ENCODE results near the gene MBP. TPM values are rescaled to one million over a fixed set of nuclear protein-coding genes. Genes with fewer than 3 reads are reported as not detected.
A peak's percentile ranks its signal among the peaks of the same experiment; 100 is the strongest.

The MBP gene
- total RNA-seq, 1 donor from 2014 or later, result 92.7 TPM

DNA sequence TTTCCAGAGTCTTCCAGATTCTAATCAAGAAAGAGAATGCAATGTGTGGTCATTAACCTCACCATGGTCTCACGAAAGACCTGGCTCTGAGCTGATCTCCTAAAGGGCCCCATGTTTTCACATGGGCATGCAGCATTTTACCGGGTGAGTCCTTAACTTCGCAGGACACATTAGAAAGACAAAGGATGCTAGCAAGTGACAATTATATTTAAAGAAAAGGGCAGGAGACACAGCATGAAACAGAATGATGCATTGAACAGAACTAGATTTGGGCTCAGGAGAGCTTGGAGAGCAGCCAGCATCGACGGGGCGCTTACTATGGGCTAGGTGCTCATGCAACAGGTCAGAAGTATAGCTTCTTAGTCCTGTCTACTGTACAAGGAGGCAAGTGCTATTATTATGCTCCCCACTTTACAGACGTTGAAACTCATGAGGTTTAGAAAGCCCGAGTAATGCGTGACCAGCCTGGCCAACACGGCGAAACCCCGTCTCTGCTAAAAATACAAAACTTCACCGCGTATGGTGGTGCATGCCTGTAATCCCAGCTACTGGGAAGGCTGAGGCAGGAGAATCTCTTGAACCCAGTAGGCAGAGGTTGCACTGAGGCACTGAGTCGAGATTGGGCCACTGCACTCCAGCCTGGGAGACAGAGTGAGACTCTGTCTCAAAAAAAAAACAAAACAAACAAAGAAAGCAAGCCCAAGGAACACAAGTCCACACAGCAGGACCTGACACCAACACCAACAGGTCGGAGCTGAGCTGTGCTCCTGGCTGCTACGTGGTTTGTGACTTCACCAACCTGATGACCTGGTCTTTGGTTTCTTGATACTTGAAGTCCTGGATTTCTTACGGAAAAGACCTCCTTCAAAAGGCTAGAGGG, 16.1 kb downstream of the MBP start:
- Mint-ChIP-seq H3K27ac (peak overlapping the region; percentile 61), H3K4me1 (peaks cover 55% of the 10 kb centered on the region), H3K27me3 (no peaks in the 10 kb centered on the region), H3K9me3 (no peaks in the 10 kb centered on the region), H3K4me3 (no peak overlapping the region), H3K36me3 (ENCODE audit: low read depth) (peaks cover 66% of the 10 kb centered on the region)
- ChIA-PET CTCF (no interaction called here), POLR2A (interaction anchor here (1.2 kb wide), 1 partner anchor 10 kb away, joined by 6 read pairs; no protein-coding TSS in a partner anchor)
- TF ChIP-seq, protein P1, sequence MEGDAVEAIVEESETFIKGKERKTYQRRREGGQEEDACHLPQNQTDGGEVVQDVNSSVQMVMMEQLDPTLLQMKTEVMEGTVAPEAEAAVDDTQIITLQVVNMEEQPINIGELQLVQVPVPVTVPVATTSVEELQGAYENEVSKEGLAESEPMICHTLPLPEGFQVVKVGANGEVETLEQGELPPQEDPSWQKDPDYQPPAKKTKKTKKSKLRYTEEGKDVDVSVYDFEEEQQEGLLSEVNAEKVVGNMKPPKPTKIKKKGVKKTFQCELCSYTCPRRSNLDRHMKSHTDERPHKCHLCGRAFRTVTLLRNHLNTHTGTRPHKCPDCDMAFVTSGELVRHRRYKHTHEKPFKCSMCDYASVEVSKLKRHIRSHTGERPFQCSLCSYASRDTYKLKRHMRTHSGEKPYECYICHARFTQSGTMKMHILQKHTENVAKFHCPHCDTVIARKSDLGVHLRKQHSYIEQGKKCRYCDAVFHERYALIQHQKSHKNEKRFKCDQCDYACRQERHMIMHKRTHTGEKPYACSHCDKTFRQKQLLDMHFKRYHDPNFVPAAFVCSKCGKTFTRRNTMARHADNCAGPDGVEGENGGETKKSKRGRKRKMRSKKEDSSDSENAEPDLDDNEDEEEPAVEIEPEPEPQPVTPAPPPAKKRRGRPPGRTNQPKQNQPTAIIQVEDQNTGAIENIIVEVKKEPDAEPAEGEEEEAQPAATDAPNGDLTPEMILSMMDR (IDR thresholded peaks at IDR 0.05), result no peak
- ATAC-seq (ENCODE audit: low read depth) (no peak), DNase-seq (no peak)
- intact Hi-C loops (cut with micrococcal nuclease), result no loop called here

DNA sequence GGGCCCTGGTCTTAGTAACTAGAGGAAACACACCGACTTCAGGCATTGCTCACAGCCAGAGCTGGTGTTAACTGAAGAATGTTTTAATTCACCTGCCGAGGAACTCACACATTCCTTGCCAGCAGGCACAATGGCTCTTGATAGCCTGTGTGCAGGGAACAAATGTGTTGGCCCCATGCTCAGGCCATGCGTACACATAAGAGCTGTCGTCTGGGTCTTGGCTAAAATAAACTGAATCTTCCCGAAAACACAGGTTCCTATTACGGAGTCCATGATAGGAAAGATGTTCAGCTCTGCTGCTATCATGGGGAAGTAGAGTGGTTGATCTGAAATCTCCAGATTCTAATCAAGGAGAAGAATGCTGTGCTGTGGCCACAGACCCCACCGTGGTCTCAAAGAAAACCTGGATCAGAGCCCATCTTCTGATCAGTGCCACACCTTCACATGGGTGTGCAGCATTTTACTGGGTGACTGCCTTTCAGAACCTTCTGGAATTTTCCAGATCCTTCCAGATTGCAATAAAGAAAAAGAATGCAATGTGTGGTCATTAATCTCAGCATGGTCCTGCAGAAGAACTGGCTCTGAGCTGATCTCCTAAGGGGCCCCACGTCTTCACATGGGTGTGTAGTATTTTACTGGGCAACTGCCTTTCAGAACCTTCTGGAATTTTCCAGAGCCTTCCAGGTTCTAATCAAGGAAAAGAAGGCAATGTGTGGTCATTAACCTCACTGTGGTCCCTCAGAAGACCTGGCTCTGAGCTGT, 17.2 kb downstream of the MBP start:
- ChIA-PET CTCF (interaction anchor here (1.4 kb wide), 1 partner anchor 9 kb away, joined by 4 read pairs; no protein-coding TSS in a partner anchor), POLR2A (interaction anchor here (0.7 to 2.4 kb wide), 3 partner anchors 9 to 50 kb away, joined by 3 to 11 read pairs (median 3); no protein-coding TSS in a partner anchor)
- TF ChIP-seq, protein P1 (IDR thresholded peaks at IDR 0.05), result no peak
- Mint-ChIP-seq H3K4me3 (no peak overlapping the region), H3K36me3 (ENCODE audit: low read depth) (peaks cover 64% of the 10 kb centered on the region), H3K27ac (peak overlapping the region; percentile 66), H3K4me1 (peaks cover 48% of the 10 kb centered on the region), H3K27me3 (no peaks in the 10 kb centered on the region), H3K9me3 (no peaks in the 10 kb centered on the region)
- ATAC-seq (ENCODE audit: low read depth) (no peak), DNase-seq (no peak)
- intact Hi-C loops (cut with micrococcal nuclease), result no loop called here

DNA sequence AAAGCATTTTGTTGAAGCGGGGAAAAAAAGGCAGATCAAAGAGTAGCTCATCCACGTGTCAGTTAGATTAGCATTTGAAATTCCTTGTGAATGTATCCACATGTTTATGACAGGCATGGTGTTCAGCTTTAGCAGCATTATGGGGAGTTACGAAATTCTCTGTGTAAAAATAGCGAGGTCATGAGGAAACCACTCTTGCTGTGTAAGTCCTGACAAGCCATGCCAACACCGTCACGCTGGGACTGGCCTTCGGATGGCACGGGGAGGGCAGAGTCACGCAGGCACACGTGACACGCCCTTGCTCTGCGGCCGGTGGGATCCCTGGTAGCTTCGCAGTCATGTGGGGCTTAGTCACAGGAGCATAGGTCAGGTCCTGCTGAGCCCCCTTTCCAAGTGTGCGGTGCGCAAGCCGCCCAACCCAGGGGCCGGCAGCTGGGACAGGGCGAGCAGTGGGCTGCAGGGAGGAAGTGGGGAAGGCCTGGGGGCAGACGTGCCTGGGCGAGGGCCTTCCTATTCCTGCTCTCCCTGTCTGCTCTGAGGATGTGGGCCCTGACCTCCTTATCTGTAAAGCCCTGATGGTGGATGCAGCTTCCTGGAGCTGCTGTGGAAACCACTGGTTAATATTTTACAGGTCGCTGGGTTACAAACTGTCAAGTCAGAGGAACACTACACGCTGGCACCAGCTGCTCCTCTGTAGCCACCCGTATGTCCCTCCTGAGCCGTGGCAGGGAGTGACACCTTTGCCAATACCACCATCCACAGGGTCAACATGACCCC, 18.0 kb downstream of the MBP start:
- ChIA-PET POLR2A (interaction anchor here (0.7 to 2.4 kb wide), 4 partner anchors 9 to 49 kb away, joined by 3 to 11 read pairs (median 4); no protein-coding TSS in a partner anchor), CTCF (interaction anchor here (1.4 kb wide), 1 partner anchor 10 kb away, joined by 4 read pairs; no protein-coding TSS in a partner anchor)
- H3K36me3 Mint-ChIP-seq (ENCODE audit: low read depth), result peaks cover 66% of the 10 kb centered on the region
- H3K27ac Mint-ChIP-seq, result peak overlapping the region; percentile 66
- no peaks in the 10 kb centered on the region for H3K27me3 Mint-ChIP-seq
- H3K4me3 Mint-ChIP-seq, result no peak overlapping the region
- H3K4me1 Mint-ChIP-seq, result peaks cover 43% of the 10 kb centered on the region
- DNase-seq (no peak), ATAC-seq (ENCODE audit: low read depth) (peak; percentile 49)
- no peaks in the 10 kb centered on the region for H3K9me3 Mint-ChIP-seq
- intact Hi-C loops (cut with micrococcal nuclease), result no loop called here
- TF ChIP-seq, protein P1 (IDR thresholded peaks at IDR 0.05), result no peak

DNA sequence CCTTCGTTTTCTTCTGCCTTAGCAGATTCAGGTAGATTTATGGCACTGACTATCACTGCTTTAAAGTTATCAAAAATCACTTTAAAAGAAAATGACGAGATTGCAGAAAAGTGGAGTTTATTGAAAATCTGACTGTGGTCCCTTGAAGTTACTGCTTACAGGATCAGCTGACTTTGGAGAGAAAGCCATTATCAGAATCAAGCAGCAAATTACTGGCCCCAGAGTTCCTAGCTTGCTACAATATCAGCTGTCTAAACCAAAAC, 18.5 kb downstream of the MBP start:
- ATAC-seq (ENCODE audit: low read depth) (no peak), DNase-seq (no peak)
- Mint-ChIP-seq H3K36me3 (ENCODE audit: low read depth) (peaks cover 69% of the 10 kb centered on the region), H3K27me3 (no peaks in the 10 kb centered on the region), H3K27ac (peak overlapping the region; percentile 61), H3K9me3 (no peaks in the 10 kb centered on the region), H3K4me3 (no peak overlapping the region), H3K4me1 (peaks cover 43% of the 10 kb centered on the region)
- ChIA-PET POLR2A (interaction anchor here (0.8 to 2.4 kb wide), 2 partner anchors 10 to 20 kb away, joined by 5 to 11 read pairs; no protein-coding TSS in a partner anchor), CTCF (interaction anchor here (1.4 kb wide), 1 partner anchor 10 kb away, joined by 4 read pairs; no protein-coding TSS in a partner anchor)
- TF ChIP-seq, protein P1 (IDR thresholded peaks at IDR 0.05), result no peak
- intact Hi-C loops (cut with micrococcal nuclease), result no loop called here
